Nephron (organoid): ENCODE data around the gene RAX2.
"Not testable (repeated sequence)": the region's sequence is repeated elsewhere in the genome, so short reads cannot be mapped to it uniquely, and the experiment has no call there.

Experiments
- H3K27ac Mint-ChIP-seq, 3 experiments: 2 replicates each; pipeline ENCODE4 v1.8.0; 2020; ENCODE audit warnings: mixed read lengths in 3 of 3, mild to moderate bottlenecking in 2 of 3, moderate library complexity in 1 of 3
- H3K27me3 Mint-ChIP-seq: 2 replicates; pipeline ENCODE4 v1.8.0; 2021; ENCODE audit warnings: low read depth, mild to moderate bottlenecking, moderate library complexity, mixed read lengths
- H3K36me3 Mint-ChIP-seq: 2 replicates; pipeline ENCODE4 v1.8.0; 2020; ENCODE audit warnings: low read depth, mixed read lengths
- H3K4me1 Mint-ChIP-seq: 2 replicates; pipeline ENCODE4 v1.8.0; 2020; ENCODE audit warnings: mixed read lengths
- H3K4me3 Mint-ChIP-seq, 3 experiments: 2 replicates each; pipeline ENCODE4 v1.8.0; 2020; ENCODE audit warnings: mild to moderate bottlenecking in 3 of 3, mixed read lengths in 3 of 3, moderate library complexity in 2 of 3
- H3K9me3 Mint-ChIP-seq: 2 replicates; pipeline ENCODE4 v1.8.0; 2020; ENCODE audit warnings: mixed read lengths
- CTCF ChIP-seq, 3 experiments: fragments of 200-600 bp; sonication (generic); IDR thresholded peaks; one replicate each; pipeline ENCODE4 v1.5.0; 2021; ENCODE audit warnings: antibody characterized with exemption in 3 of 3; ENCODE audit not compliant: unreplicated experiment in 3 of 3

The RAX2 gene

GRCh38 chr19:3762501-3763459 is 9.2 kb downstream of the RAX2 start, which contains the start of gene MRPL54:
MRPL54 (plus strand) TSS chr19:3762682; CDS start chr19:3762701, 19 bp downstream.
- Mint-ChIP-seq H3K4me1 (peaks cover 21% of the 10 kb centered on the region), H3K36me3 (peaks cover 8% of the 10 kb centered on the region), H3K27ac (peak within 1 kb of the TSS; percentile 99 to 100 (median 100)), H3K27me3 (peaks cover 5% of the 10 kb centered on the region), H3K9me3 (no peaks in the 10 kb centered on the region), H3K4me3 (peak within 1 kb of the TSS; percentile 98 to 99 (median 99))
- TF ChIP-seq CTCF (IDR thresholded peaks at IDR 0.05; ENCODE audit: unreplicated experiment in 3 of 3), result no peak

- H3K4me1 Mint-ChIP-seq, result peaks cover 21% of the 10 kb centered on the region
- peak overlapping the region; percentile 98 to 99 (median 99) for H3K4me3 Mint-ChIP-seq
- TF ChIP-seq CTCF (IDR thresholded peaks at IDR 0.05; ENCODE audit: unreplicated experiment in 3 of 3), result no peak
- no peaks in the 10 kb centered on the region for H3K9me3 Mint-ChIP-seq
- peaks cover 5% of the 10 kb centered on the region for H3K27me3 Mint-ChIP-seq
- H3K36me3 Mint-ChIP-seq, result peaks cover 8% of the 10 kb centered on the region
- H3K27ac Mint-ChIP-seq, result peak overlapping the region; percentile 99 to 100 (median 100)
Observed at GRCh38 chr19:3762130-3762473, 9.9 kb downstream of the RAX2 start.

GRCh38 chr19:3761382-3762129 is 10.5 kb downstream of the RAX2 start, which contains the start of gene APBA3:
APBA3 (minus strand) TSS chr19:3761692; CDS start chr19:3760264, 1,428 bp downstream.
- TF ChIP-seq CTCF (IDR thresholded peaks at IDR 0.05; ENCODE audit: unreplicated experiment in 3 of 3), result peak; percentile 45 to 72 (median 47)
- peaks cover 10% of the 10 kb centered on the region for H3K36me3 Mint-ChIP-seq
- H3K27ac Mint-ChIP-seq, result peak within 1 kb of the TSS; percentile 99 to 100 (median 100)
- peaks cover 5% of the 10 kb centered on the region for H3K27me3 Mint-ChIP-seq
- peak within 1 kb of the TSS; percentile 98 to 99 (median 99) for H3K4me3 Mint-ChIP-seq
- H3K4me1 Mint-ChIP-seq, result peaks cover 21% of the 10 kb centered on the region
- H3K9me3 Mint-ChIP-seq, result no peaks in the 10 kb centered on the region

- H3K4me3 Mint-ChIP-seq, result peak overlapping the region; percentile 95 to 99 (median 98)
- no peak for TF ChIP-seq CTCF (IDR thresholded peaks at IDR 0.05; ENCODE audit: unreplicated experiment in 3 of 3)
- H3K9me3 Mint-ChIP-seq, result no peaks in the 10 kb centered on the region
- H3K36me3 Mint-ChIP-seq, result peaks cover 8% of the 10 kb centered on the region
- H3K4me1 Mint-ChIP-seq, result peaks cover 21% of the 10 kb centered on the region
- peaks cover 5% of the 10 kb centered on the region for H3K27me3 Mint-ChIP-seq
- H3K27ac Mint-ChIP-seq, result peak overlapping the region; percentile 96 to 100 (median 99)
Observed at GRCh38 chr19:3760871-3761361, 11.1 kb downstream of the RAX2 start.

- no peak for TF ChIP-seq CTCF (IDR thresholded peaks at IDR 0.05; ENCODE audit: unreplicated experiment in 3 of 3)
- Mint-ChIP-seq H3K4me3 (peak overlapping the region; percentile 95 to 99 (median 98)), H3K4me1 (peaks cover 21% of the 10 kb centered on the region), H3K36me3 (peaks cover 16% of the 10 kb centered on the region), H3K27me3 (peaks cover 5% of the 10 kb centered on the region), H3K9me3 (no peaks in the 10 kb centered on the region), H3K27ac (no peak overlapping the region)
Observed at GRCh38 chr19:3759482-3760254, 12.4 kb downstream of the RAX2 start.

GRCh38 chr19:3758297-3758696 is 13.7 kb downstream of the RAX2 start:
- H3K27ac Mint-ChIP-seq, H3K9me3 Mint-ChIP-seq, H3K4me3 Mint-ChIP-seq, H3K27me3 Mint-ChIP-seq: not testable (repeated sequence)
- Mint-ChIP-seq H3K4me1 (peaks cover 21% of the 10 kb centered on the region), H3K36me3 (peaks cover 20% of the 10 kb centered on the region)

GRCh38 chr19:3757705-3758104 is 14.3 kb downstream of the RAX2 start:
- peaks cover 21% of the 10 kb centered on the region for H3K36me3 Mint-ChIP-seq
- not testable (repeated sequence) for H3K9me3 Mint-ChIP-seq, H3K4me3 Mint-ChIP-seq, H3K27me3 Mint-ChIP-seq, H3K27ac Mint-ChIP-seq
- H3K4me1 Mint-ChIP-seq, result peaks cover 16% of the 10 kb centered on the region
